Activated T-cell treated with anti-CD3 and anti-CD28 coated beads for 1 hour (primary cell): ENCODE measurements around the gene ZNF587B.
"Not testable (repeated sequence)": the region's sequence is repeated elsewhere in the genome, so short reads cannot be mapped to it uniquely, and the experiment has no call there.

Experiments used
- DNase-seq: peaks from one replicate; pipeline ENCODE4 v3.0.0-alpha.2; 2020; ENCODE audit warnings: low read depth

Gene ZNF587B

GRCh38 chr19:57830071-57830602 is at the start of gene ZNF587B:
Gene ZNF587B, plus strand, starts transcription at chr19:57830299. Its CDS starts 230 bp downstream, at chr19:57830529.
- peak; percentile 19 for DNase-seq

- no peak for DNase-seq
These were observed 43.8 kb upstream of the ZNF587B start for GRCh38 chr19:57786286-57786685.

GRCh38 chr19:57786906-57787305 is 43.2 kb upstream of the ZNF587B start:
- no peak for DNase-seq

- DNase-seq, result no peak
These were observed 41.9 kb upstream of the ZNF587B start for GRCh38 chr19:57788114-57788692.

- DNase-seq, result no peak
These were observed 40.8 kb upstream of the ZNF587B start for GRCh38 chr19:57789288-57789687.

GRCh38 chr19:57796580-57796979 is 33.5 kb upstream of the ZNF587B start:
- not testable (repeated sequence) for DNase-seq

- DNase-seq, result no peak
These were observed 29.4 kb upstream of the ZNF587B start for GRCh38 chr19:57800696-57801095.

- DNase-seq, result no peak
These were observed 27.8 kb upstream of the ZNF587B start for GRCh38 chr19:57802269-57802668.

- no peak for DNase-seq
These were observed 26.9 kb upstream of the ZNF587B start for GRCh38 chr19:57803265-57803593.

GRCh38 chr19:57803594-57804325 is 26.3 kb upstream of the ZNF587B start:
- DNase-seq, result no peak

GRCh38 chr19:57807541-57807940 is 22.6 kb upstream of the ZNF587B start:
- no peak for DNase-seq

- DNase-seq, result not testable (repeated sequence)
These were observed 19.4 kb upstream of the ZNF587B start for GRCh38 chr19:57810410-57811295.

- DNase-seq, result no peak
These were observed 17.9 kb upstream of the ZNF587B start for GRCh38 chr19:57812226-57812625.

- not testable (repeated sequence) for DNase-seq
These were observed 16.9 kb upstream of the ZNF587B start for GRCh38 chr19:57812975-57813820.

- DNase-seq, result no peak
These were observed 16.1 kb upstream of the ZNF587B start for GRCh38 chr19:57813919-57814504.

- peak; percentile 54 for DNase-seq
These were observed 15.4 kb upstream of the ZNF587B start, which contains the start of gene ZNF552 for GRCh38 chr19:57814505-57815246. Gene ZNF552, minus strand, starts transcription at chr19:57814913. Its CDS starts 170 bp downstream, at chr19:57814743.

GRCh38 chr19:57815247-57816075 is 14.6 kb upstream of the ZNF587B start:
- no peak for DNase-seq

GRCh38 chr19:57816652-57817051 is 13.4 kb upstream of the ZNF587B start:
- no peak for DNase-seq

- no peak for DNase-seq
These were observed 12.1 kb upstream of the ZNF587B start for GRCh38 chr19:57817976-57818375.
